NB4 (cell line): ENCODE data around the gene JAZF1.

Experiments used
- DNase-seq: peaks from one replicate; pipeline ENCODE4 v3.0.0; 2010; ENCODE audit warnings: low read depth
- H3K4me3 ChIP-seq: one replicate; pipeline ENCODE4 v1.5.1; 2011; ENCODE audit warnings: mild to moderate bottlenecking, low read depth, low read length, moderate library complexity
- MYC ChIP-seq: IDR thresholded peaks from 2 replicates; pipeline ENCODE4 v1.6.1; 2011; ENCODE audit warnings: low read depth, low read length
- POLR2A ChIP-seq: IDR thresholded peaks from 2 replicates; pipeline ENCODE4 v1.6.1; 2011; ENCODE audit warnings: mild to moderate bottlenecking; ENCODE audit not compliant: insufficient read length; ENCODE audit errors: extremely low read depth
- TF ChIP-seq, protein P1 (sequence below): IDR thresholded peaks from 2 replicates; pipeline ENCODE4 v1.6.1; 2011; ENCODE audit warnings: low read depth, low read length
- TF ChIP-seq, protein P2 (sequence below): IDR thresholded peaks from one replicate; pipeline ENCODE4 v1.5.1; 2012; ENCODE audit warnings: low read depth, low read length

JAZF1 gene

DNA sequence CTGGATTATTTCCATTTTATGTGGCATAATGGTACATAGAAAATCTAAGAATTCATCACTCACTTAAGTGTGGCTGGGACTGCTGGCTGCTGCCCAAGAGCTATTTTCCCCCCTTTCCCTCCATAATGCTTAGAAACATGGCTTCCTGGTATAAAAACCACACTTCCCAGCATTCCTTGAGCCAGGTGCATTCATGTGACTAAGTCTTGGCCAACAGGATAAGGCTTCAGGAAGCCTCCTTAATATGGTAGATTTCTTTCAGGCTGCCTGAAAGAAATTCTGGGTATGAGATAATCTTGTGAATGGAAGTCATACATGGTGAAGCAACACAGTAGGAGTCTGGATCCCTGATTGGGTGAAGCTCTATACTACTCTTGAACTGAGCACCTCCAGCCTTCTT, 178.0 kb downstream of the JAZF1 start:
- peak; percentile 31 for DNase-seq
- no peak for TF ChIP-seq POLR2A
- TF ChIP-seq, protein P1, sequence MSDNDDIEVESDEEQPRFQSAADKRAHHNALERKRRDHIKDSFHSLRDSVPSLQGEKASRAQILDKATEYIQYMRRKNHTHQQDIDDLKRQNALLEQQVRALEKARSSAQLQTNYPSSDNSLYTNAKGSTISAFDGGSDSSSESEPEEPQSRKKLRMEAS = no peak
- TF ChIP-seq MYC = no peak
- TF ChIP-seq, protein P2, sequence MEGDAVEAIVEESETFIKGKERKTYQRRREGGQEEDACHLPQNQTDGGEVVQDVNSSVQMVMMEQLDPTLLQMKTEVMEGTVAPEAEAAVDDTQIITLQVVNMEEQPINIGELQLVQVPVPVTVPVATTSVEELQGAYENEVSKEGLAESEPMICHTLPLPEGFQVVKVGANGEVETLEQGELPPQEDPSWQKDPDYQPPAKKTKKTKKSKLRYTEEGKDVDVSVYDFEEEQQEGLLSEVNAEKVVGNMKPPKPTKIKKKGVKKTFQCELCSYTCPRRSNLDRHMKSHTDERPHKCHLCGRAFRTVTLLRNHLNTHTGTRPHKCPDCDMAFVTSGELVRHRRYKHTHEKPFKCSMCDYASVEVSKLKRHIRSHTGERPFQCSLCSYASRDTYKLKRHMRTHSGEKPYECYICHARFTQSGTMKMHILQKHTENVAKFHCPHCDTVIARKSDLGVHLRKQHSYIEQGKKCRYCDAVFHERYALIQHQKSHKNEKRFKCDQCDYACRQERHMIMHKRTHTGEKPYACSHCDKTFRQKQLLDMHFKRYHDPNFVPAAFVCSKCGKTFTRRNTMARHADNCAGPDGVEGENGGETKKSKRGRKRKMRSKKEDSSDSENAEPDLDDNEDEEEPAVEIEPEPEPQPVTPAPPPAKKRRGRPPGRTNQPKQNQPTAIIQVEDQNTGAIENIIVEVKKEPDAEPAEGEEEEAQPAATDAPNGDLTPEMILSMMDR = no peak

DNA sequence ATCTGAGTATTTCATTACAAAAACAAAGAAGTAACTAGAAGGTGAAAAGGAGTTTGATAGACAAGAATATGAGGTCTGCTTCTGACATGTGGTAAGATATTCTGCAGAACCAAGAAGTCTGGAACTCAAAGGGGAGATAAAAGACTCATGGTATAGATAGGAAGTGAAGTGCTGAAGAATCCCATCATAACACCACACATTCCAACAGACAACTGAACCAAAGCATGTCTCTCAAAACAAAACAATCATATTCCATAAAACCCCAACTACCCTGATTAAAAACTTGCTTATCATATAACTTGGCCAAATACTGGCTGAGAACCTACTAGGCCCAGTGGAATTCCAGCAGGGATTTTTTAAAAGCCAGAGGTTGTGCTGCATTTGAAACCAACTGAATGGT, 178.7 kb downstream of the JAZF1 start:
- no peak for DNase-seq
- TF ChIP-seq, protein P2 = no peak
- TF ChIP-seq POLR2A (no peak), MYC (no peak)
- TF ChIP-seq, protein P1 = no peak
- no peak overlapping the region for H3K4me3 ChIP-seq

More for the DNA sequence above, 178.0 kb downstream of the JAZF1 start:
- no peak overlapping the region for H3K4me3 ChIP-seq

DNA sequence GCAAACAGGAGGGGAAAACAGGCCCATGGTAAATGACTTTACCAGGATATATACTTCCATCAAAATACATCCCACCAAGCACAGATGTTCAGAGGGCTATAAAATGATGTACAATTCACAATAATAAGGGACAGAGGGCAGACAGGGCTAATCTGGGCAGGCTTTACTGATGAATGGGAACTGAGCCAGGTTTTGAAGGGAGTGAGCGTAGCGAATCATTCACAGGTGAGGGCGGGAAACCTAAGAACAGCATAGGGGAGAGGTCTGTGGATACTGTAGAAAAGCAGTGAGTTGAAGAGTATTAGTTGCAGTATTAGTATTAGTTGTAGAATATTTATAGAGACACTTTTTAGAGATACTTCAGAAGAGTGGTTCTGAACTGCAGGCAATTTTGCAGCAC, 180.8 kb downstream of the JAZF1 start:
- no peak overlapping the region for H3K4me3 ChIP-seq
- no peak for DNase-seq
- TF ChIP-seq MYC (no peak), POLR2A (no peak)
- TF ChIP-seq, protein P1 = no peak
- TF ChIP-seq, protein P2 = no peak

DNA sequence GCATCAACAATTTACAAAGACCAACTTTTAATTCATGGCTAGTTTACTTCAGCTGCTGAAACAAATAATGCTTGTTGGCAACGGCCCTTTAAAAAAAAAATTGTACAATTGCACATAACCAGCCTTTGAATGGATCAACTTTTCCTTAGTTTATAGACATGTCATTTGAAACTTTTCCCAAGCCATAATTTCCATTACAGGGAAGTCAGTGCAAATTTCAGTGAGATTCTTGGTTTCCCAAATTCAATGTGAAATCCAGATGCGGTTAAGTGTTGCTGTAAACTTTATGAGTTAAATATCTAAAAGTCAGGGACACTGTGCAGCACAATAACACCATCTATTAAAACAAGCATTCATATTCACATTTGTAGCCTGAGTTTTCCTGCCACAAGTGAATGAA, 182.2 kb downstream of the JAZF1 start:
- TF ChIP-seq POLR2A = no peak
- H3K4me3 ChIP-seq = no peak overlapping the region

DNA sequence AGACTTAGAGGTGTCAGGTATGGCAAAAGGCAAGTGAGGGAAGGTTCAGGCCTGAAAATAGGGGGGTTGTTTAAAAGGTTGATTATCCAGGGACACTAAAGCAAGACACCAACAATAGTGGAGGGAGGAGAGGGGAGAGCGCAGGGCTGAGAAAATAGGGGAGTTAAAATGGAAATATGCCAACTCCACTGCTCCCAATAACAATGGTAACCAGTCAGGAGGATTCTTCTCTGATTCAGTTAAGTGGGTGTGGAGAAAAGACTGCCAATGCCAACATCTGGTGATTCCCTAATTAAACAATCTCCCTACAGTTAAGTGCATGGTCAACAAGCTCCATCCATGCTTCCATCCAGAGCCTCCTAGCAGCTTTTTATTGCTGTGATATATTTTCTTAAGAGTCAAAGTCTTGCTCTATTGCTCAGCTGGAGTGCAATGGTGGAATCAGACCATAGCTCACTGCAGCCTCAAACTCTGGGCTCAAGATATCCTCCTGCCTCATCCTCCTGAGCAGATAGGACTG, 183.3 kb downstream of the JAZF1 start:
- TF ChIP-seq, protein P2 = no peak
- TF ChIP-seq POLR2A (no peak), MYC (no peak)
- TF ChIP-seq, protein P1 = no peak
- DNase-seq = no peak
- no peak overlapping the region for H3K4me3 ChIP-seq

More for the DNA sequence above, 182.2 kb downstream of the JAZF1 start:
- DNase-seq = no peak

DNA sequence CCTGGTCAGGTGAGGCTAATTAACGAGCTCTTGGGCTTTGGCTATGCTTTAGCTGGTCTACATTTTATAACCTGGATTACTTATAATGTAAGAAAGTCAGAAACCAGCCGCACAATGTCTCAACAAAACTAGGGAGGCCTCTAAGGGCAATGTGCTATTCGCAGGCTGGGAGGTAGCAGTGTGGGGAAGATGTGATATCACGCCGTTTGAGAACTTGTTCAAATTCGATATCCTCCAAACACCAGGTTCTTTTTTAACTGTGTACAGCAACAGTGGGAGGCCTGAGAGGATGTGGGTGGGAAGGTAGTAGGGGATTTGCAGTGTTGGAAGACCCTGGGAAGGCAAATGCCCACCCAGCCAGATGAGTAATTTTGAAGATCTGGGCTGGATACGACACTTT, 184.5 kb downstream of the JAZF1 start:
- H3K4me3 ChIP-seq = no peak overlapping the region
- no peak for DNase-seq
- TF ChIP-seq MYC (no peak), POLR2A (no peak)
- TF ChIP-seq, protein P1 = no peak
- TF ChIP-seq, protein P2 = no peak
